HFFc6 (cell line): ENCODE results near the gene KRTAP5-5. TPM values are rescaled to one million over a fixed set of nuclear protein-coding genes. Genes with fewer than 3 reads are reported as not detected.
"Not testable (repeated sequence)": the region's sequence is repeated elsewhere in the genome, so short reads cannot be mapped to it uniquely, and the experiment has no call there.

ENCODE experiments used
- DNase-seq: peaks from one replicate; pipeline ENCODE4 v3.0.0-alpha.2; 2018
- H3K27ac Mint-ChIP-seq: 2 replicates; pipeline ENCODE4 v1.8.0; 2020; ENCODE audit warnings: mild to moderate bottlenecking, mixed read lengths
- H3K27me3 Mint-ChIP-seq: 2 replicates; pipeline ENCODE4 v1.8.0; 2021; ENCODE audit warnings: mild to moderate bottlenecking, moderate library complexity, mixed read lengths; ENCODE audit not compliant: insufficient read depth
- H3K36me3 Mint-ChIP-seq: 2 replicates; pipeline ENCODE4 v1.8.0; 2021; ENCODE audit warnings: low read depth, mixed read lengths
- H3K4me1 Mint-ChIP-seq: 2 replicates; pipeline ENCODE4 v1.8.0; 2020; ENCODE audit warnings: low read depth, mixed read lengths
- H3K4me3 Mint-ChIP-seq: 2 replicates; pipeline ENCODE4 v1.8.0; 2020; ENCODE audit warnings: mild to moderate bottlenecking, moderate library complexity, mixed read lengths
- H3K9me3 Mint-ChIP-seq: 2 replicates; pipeline ENCODE4 v1.8.0; 2020; ENCODE audit warnings: mild to moderate bottlenecking, mixed read lengths
- total RNA-seq, 6 experiments: library from RNA; stranded (reverse); fragmentation: NEBNext Ultra II Directional; extraction: Animal tissue kit (Norgen Biotek cat#: 25700); gene quantifications; 2 replicates in 1 of 6; 3 replicates in 5 of 6; pipeline ENCODE4 v1.2.3, GENCODE V29; 2021
- TF ChIP-seq, protein P1 (sequence below): fragments of 200-600 bp; sonication (generic); IDR thresholded peaks from 2 replicates; pipeline ENCODE4 v1.5.0; 2021; ENCODE audit warnings: antibody characterized with exemption, mild to moderate bottlenecking

The KRTAP5-5 gene
- total RNA-seq, 6 experiments from 2014 or later, result not detected

- Mint-ChIP-seq H3K27me3 (peaks cover 45% of the 10 kb centered on the region), H3K4me1 (peaks cover 10% of the 10 kb centered on the region), H3K36me3 (no peaks in the 10 kb centered on the region), H3K9me3 (no peaks in the 10 kb centered on the region), H3K27ac (no peak overlapping the region), H3K4me3 (0 out of 2 replicates have a peak overlapping the region, but pooled peaks have one; percentile 18)
- TF ChIP-seq, protein P1, sequence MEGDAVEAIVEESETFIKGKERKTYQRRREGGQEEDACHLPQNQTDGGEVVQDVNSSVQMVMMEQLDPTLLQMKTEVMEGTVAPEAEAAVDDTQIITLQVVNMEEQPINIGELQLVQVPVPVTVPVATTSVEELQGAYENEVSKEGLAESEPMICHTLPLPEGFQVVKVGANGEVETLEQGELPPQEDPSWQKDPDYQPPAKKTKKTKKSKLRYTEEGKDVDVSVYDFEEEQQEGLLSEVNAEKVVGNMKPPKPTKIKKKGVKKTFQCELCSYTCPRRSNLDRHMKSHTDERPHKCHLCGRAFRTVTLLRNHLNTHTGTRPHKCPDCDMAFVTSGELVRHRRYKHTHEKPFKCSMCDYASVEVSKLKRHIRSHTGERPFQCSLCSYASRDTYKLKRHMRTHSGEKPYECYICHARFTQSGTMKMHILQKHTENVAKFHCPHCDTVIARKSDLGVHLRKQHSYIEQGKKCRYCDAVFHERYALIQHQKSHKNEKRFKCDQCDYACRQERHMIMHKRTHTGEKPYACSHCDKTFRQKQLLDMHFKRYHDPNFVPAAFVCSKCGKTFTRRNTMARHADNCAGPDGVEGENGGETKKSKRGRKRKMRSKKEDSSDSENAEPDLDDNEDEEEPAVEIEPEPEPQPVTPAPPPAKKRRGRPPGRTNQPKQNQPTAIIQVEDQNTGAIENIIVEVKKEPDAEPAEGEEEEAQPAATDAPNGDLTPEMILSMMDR, result no peak
- DNase-seq, result peak; percentile 36
Observed at GRCh38 chr11:1598816-1599215, 30.8 kb upstream of the KRTAP5-5 start.

DNA sequence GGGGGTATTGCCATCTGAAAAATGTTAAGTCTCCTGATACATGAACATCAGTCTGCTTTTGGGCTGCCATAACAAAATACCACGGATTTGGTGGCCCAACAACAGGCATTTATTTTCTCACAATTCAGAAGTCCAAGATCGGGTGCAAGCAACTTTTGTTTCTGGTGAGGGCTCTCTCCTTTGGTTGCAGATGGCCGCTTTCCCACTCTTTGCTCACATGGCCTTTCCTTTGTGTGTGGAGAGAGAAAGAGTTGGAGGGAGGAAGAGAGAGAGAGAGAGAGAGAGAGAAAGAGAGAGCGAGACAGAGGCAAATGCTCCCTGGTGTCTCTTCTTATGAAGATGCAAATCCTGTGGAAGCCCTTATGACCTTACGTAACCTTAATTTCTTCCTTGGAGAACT is 28.9 kb upstream of the KRTAP5-5 start:
- Mint-ChIP-seq H3K27ac (no peak overlapping the region), H3K27me3 (peaks cover 38% of the 10 kb centered on the region), H3K4me1 (peaks cover 10% of the 10 kb centered on the region), H3K9me3 (no peaks in the 10 kb centered on the region), H3K4me3 (no peak overlapping the region), H3K36me3 (no peaks in the 10 kb centered on the region)
- TF ChIP-seq, protein P1, result no peak
- DNase-seq, result no peak

DNA sequence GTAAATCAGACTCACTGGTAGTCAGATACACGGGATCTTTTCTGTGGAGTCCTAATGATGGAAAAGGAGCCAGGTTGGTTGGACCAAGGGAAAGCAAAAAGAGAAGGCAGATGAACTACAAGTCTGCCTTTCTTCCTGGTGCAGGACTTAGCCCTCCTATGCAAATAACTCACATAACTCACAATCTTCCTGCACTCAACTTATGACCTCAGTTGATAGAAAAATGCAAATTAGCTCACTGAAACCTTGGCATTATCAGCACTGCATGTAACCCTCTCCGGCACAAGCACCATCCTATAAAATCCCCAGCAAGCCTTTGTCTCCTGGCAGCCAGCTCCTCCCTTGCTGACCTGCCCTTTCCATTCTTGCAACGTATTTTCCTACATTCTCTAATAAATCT is 27.9 kb upstream of the KRTAP5-5 start:
- H3K4me1 Mint-ChIP-seq, H3K36me3 Mint-ChIP-seq, DNase-seq, H3K27ac Mint-ChIP-seq, H3K9me3 Mint-ChIP-seq, H3K4me3 Mint-ChIP-seq: not testable (repeated sequence)
- peaks cover 36% of the 10 kb centered on the region for H3K27me3 Mint-ChIP-seq

GRCh38 chr11:1603629-1604028 is 25.9 kb upstream of the KRTAP5-5 start:
- Mint-ChIP-seq H3K27ac (no peak overlapping the region), H3K4me3 (no peak overlapping the region), H3K9me3 (no peaks in the 10 kb centered on the region), H3K36me3 (no peaks in the 10 kb centered on the region), H3K4me1 (peaks cover 6% of the 10 kb centered on the region), H3K27me3 (peaks cover 38% of the 10 kb centered on the region)
- no peak for DNase-seq
- TF ChIP-seq, protein P1, result no peak

DNA sequence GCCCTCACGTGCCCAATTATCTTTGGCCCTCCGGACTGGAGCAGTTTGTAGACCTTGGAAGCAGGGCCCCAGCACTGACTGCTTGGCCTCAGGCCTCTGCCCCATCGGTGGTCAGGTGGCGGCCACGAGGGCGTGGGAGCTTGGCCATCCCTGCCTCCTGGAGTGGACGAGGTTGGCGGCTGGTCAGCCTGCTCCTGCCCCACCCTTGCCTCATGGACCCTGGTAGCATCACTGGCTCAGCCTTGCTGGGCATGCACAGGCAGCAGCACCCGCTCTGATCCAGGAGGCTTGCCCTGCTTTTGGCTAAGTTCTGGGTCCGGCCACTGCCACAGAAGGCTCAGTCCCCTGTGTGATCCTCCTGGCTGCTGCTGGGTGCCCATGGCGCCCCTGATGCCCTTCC is 25.4 kb upstream of the KRTAP5-5 start:
- Mint-ChIP-seq H3K27me3 (peaks cover 41% of the 10 kb centered on the region), H3K4me3 (no peak overlapping the region), H3K4me1 (peaks cover under 1% of the 10 kb centered on the region), H3K36me3 (no peaks in the 10 kb centered on the region), H3K27ac (no peak overlapping the region), H3K9me3 (no peaks in the 10 kb centered on the region)
- no peak for DNase-seq
- TF ChIP-seq, protein P1, result no peak

DNA sequence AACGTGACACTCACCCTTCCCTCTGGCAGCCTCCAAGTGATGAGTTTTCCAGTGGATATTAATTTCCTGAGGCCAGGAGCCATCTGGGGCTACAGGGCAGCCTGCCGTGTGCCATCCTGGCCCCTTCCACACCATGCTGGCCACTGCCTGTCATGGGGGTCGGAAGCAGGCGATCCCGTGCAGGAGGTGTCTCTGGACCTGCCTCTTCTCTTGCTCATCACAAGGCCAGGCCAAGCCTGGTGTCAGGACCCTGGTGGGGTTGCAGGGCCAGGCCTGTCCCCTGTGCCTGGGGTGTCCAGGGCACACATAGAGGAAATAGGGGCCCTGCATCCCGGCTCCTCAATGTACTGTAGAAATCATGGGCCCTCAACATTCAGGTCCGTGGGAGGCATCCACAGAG is 24.9 kb upstream of the KRTAP5-5 start:
- TF ChIP-seq, protein P1, result no peak
- Mint-ChIP-seq H3K4me1 (no peaks in the 10 kb centered on the region), H3K36me3 (no peaks in the 10 kb centered on the region), H3K27ac (no peak overlapping the region), H3K9me3 (no peaks in the 10 kb centered on the region), H3K4me3 (no peak overlapping the region), H3K27me3 (peaks cover 41% of the 10 kb centered on the region)
- DNase-seq, result no peak

GRCh38 chr11:1605923-1606322 is 23.7 kb upstream of the KRTAP5-5 start:
- not testable (repeated sequence) for H3K9me3 Mint-ChIP-seq, H3K4me1 Mint-ChIP-seq, DNase-seq, H3K36me3 Mint-ChIP-seq, H3K27ac Mint-ChIP-seq, H3K4me3 Mint-ChIP-seq
- peaks cover 37% of the 10 kb centered on the region for H3K27me3 Mint-ChIP-seq

- not testable (repeated sequence) for H3K4me3 Mint-ChIP-seq, H3K9me3 Mint-ChIP-seq, H3K27ac Mint-ChIP-seq, DNase-seq, H3K36me3 Mint-ChIP-seq, H3K4me1 Mint-ChIP-seq
- peaks cover 31% of the 10 kb centered on the region for H3K27me3 Mint-ChIP-seq
Observed at GRCh38 chr11:1607156-1607845, 22.3 kb upstream of the KRTAP5-5 start.

DNA sequence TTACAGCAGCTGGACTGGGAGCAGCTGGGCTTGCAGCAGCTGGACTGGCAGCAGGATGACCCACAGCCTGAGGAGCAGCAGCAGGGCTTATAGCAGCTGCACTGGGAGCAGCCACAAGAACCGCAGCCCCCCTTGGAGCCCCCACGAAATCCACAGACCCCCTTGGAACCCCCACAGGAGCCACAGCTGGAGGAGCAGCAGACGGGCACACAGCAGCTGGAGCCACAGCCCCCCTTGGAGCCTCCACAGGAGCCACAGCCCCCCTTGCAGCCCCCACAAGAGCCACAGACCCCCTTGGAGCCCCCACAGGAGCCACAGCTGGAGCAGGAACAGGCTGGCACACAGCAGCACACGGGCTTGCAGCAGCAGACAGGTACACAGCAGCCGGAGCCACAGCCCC is 21.7 kb upstream of the KRTAP5-5 start:
- not testable (repeated sequence) for H3K9me3 Mint-ChIP-seq, H3K4me3 Mint-ChIP-seq, H3K4me1 Mint-ChIP-seq, H3K27ac Mint-ChIP-seq, DNase-seq, H3K36me3 Mint-ChIP-seq
- peaks cover 28% of the 10 kb centered on the region for H3K27me3 Mint-ChIP-seq
